PC-3 (cell line): ENCODE measurements around the gene NHERF2.
A peak's percentile ranks its signal among the peaks of the same experiment; 100 is the strongest.

Experiments used
- EZH2 ChIP-seq: fragments of 300-600 bp; sonication (generic); IDR thresholded peaks from one replicate; pipeline ENCODE4 v1.6.1; 2017; ENCODE audit warnings: antibody characterized with exemption, mild to moderate bottlenecking, low read length; ENCODE audit not compliant: unreplicated experiment
- EZH2phosphoT487 ChIP-seq: fragments of 300-600 bp; sonication (generic); IDR thresholded peaks from 2 replicates; pipeline ENCODE4 v1.6.1; 2018; ENCODE audit warnings: mild to moderate bottlenecking, antibody characterized with exemption, low read length, borderline replicate concordance
- TF ChIP-seq, protein P1 (sequence below): fragments of 300-600 bp; sonication (generic); conservative IDR thresholded peaks from 2 replicates; pipeline ENCODE4 v1.5.1; 2017; ENCODE audit warnings: antibody characterized with exemption, low read depth, mild to moderate bottlenecking, low read length

DNA sequence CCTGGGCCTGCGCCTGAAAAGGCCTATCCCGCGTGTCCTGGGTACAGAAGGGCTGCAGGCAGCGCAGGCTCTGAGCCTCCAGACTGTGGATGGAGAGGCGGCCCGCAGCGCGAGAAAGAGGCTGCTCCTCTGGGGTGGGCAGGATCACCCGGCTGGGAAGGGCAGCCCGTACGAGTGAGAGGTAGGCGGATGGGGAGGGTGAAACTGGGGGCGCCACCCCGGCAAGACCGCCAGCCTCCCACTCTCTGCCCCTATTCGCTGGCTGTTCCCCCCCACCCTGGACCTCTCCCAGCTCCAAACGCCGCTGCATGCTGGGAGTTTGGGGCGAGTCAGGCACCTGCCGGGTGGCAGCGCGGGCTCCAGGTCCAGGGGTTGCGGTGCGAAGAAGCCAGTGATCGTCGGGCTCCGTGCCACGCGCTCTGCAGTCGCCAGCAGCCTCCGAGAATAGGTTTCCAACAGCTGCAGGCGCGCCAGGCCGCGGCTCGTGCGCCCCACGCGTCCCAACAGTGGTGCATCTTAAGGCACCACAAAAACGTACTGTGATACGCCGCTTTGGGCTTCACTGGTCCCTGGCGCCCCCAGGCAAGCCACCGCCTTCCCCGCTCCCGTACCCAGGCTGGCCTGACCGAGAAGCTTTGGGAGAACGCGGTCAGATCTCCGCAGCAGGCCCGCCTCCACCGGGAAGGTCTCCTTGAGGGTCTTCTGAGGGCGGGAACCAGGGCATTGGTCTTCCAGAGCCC, 46.5 kb upstream of the NHERF2 start:
- TF ChIP-seq, protein P1, sequence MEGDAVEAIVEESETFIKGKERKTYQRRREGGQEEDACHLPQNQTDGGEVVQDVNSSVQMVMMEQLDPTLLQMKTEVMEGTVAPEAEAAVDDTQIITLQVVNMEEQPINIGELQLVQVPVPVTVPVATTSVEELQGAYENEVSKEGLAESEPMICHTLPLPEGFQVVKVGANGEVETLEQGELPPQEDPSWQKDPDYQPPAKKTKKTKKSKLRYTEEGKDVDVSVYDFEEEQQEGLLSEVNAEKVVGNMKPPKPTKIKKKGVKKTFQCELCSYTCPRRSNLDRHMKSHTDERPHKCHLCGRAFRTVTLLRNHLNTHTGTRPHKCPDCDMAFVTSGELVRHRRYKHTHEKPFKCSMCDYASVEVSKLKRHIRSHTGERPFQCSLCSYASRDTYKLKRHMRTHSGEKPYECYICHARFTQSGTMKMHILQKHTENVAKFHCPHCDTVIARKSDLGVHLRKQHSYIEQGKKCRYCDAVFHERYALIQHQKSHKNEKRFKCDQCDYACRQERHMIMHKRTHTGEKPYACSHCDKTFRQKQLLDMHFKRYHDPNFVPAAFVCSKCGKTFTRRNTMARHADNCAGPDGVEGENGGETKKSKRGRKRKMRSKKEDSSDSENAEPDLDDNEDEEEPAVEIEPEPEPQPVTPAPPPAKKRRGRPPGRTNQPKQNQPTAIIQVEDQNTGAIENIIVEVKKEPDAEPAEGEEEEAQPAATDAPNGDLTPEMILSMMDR, result no peak
- peak; percentile 48; the same call in 1 of the 2 replicates for TF ChIP-seq EZH2phosphoT487
- TF ChIP-seq EZH2, result no peak
